GM20000 (cell line): Measurements from ENCODE around the gene ZC3HAV1.

Source experiments
- DNase-seq: peaks from one replicate; pipeline ENCODE4 v3.0.0; 2012; ENCODE audit warnings: low spot score
- TF ChIP-seq, protein P1 (sequence below): IDR thresholded peaks from 2 replicates; pipeline ENCODE4 v1.5.1; 2012; ENCODE audit warnings: mild to moderate bottlenecking, control low read depth; ENCODE audit errors: extremely low read depth, missing control alignments

ZC3HAV1 gene

DNA sequence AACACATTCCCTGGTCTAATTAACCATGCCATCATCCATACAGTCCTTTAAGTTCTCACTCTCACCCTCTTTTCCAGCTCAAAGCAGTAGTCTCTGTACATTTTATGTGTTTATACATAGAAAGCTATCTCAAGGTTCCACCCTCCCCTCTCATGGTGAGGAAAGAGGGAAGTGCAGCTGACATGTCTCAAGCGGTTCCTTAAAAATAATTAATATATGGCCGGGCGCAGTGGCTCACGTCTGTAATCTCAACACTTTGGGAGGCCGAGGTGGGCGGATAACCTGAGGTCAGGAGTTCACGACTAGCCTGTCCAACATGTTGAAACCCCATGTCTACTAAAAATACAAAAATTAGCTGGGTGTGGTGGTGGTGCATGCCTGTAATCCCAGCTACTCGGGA is 36.7 kb downstream of the ZC3HAV1 start:
- DNase-seq: no peak
- TF ChIP-seq, protein P1, sequence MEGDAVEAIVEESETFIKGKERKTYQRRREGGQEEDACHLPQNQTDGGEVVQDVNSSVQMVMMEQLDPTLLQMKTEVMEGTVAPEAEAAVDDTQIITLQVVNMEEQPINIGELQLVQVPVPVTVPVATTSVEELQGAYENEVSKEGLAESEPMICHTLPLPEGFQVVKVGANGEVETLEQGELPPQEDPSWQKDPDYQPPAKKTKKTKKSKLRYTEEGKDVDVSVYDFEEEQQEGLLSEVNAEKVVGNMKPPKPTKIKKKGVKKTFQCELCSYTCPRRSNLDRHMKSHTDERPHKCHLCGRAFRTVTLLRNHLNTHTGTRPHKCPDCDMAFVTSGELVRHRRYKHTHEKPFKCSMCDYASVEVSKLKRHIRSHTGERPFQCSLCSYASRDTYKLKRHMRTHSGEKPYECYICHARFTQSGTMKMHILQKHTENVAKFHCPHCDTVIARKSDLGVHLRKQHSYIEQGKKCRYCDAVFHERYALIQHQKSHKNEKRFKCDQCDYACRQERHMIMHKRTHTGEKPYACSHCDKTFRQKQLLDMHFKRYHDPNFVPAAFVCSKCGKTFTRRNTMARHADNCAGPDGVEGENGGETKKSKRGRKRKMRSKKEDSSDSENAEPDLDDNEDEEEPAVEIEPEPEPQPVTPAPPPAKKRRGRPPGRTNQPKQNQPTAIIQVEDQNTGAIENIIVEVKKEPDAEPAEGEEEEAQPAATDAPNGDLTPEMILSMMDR: no peak

DNA sequence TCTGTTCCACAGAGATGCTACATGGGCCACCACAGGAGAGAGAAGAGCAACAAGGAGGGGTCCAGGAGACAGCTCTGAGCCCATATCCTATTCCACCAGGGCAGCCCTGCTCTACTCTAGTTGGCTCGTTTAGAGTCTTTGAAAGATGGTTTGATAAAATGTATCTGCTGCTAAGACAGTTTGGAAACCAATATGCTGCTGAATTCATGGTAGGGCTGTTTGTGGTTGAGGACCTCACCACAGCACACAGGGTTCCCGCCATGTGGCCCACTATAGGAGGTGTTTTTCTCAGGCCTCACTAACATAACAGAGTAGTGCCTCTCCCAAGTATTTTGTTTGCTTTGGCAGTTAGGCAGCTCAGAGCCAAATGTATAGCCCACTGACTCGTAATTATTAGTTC is 37.8 kb downstream of the ZC3HAV1 start:
- no peak for DNase-seq
- TF ChIP-seq, protein P1: no peak

- TF ChIP-seq, protein P1: no peak
- DNase-seq: no peak
Observed at GRCh38 chr7:139068544-139069399, 40.7 kb downstream of the ZC3HAV1 start.

- TF ChIP-seq, protein P1: no peak
- DNase-seq: no peak
Observed at GRCh38 chr7:139066315-139066714, 43.2 kb downstream of the ZC3HAV1 start.

GRCh38 chr7:139065323-139065722 is 44.2 kb downstream of the ZC3HAV1 start:
- TF ChIP-seq, protein P1: no peak
- no peak for DNase-seq

DNA sequence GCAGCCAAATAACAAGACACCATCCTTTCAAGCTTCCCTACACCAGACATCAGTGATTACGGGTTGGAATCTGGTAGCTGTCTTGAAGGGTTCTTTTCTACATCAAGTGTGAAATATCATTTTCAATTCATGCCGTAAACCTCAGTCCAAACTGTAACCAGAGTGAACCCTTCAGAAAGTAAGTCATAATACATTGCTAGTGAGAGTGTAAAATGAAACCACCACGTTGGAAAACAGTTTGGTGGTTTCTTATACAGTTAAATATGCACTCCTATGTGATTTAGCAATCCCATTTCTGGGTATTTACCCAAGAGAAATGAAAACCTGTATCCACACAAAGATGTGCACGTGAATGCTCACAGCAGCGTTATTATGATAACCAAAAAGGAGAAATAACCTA is 48.1 kb downstream of the ZC3HAV1 start:
- DNase-seq: no peak
- TF ChIP-seq, protein P1: no peak

DNA sequence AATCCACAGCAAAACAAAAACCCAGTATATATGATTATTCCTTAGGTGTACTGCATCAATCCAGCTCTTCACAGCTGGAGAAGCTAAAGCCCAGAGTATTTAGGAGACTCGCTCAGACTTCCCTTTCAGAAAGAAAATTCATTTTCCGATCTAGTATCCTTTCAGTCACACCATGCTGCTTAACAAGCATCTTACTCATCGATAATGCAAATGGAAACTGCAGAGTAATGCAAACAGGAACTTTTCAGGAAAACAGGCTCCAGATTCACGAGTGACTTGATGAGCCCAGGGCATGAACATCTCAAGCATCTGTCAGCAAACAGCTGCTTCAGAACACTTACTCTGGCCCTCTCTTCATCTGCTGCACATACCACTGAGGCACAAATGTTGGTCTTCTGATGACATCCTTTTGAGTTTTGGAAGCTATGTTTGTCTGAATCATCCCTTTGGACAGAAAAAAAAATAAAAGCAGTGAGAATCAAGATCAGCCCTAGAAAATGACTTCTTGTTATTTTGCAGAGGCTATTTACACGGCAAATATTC is 48.8 kb downstream of the ZC3HAV1 start:
- TF ChIP-seq, protein P1: no peak
- DNase-seq: no peak
